GM10248 (cell line): ENCODE measurements around the gene CCR3.

Source experiments
- CTCF ChIA-PET: fragments of 300-600 bp; sonication (Branson Sonifier 250); formaldehyde crosslinking; extraction: SDS; loops from one replicate; lab custom pipeline; 2021; ENCODE audit warnings: antibody characterized with exemption; lab: Yijun Ruan, JAX
- POLR2A ChIA-PET: fragments of 350-650 bp; sonication (Branson Sonifier 250); formaldehyde crosslinking; extraction: SDS; loops from one replicate; lab custom pipeline; 2020; ENCODE audit warnings: antibody characterized with exemption; lab: Yijun Ruan, JAX
- DNase-seq: peaks from one replicate; pipeline ENCODE4 v3.0.0; 2012; ENCODE audit errors: extremely low spot score
- CTCF ChIP-seq: IDR thresholded peaks from 2 replicates; pipeline ENCODE4 v1.5.1; 2012; ENCODE audit warnings: mild to moderate bottlenecking, low read depth; ENCODE audit errors: extremely low read depth, missing control alignments, control extremely low read depth

The CCR3 gene

GRCh38 chr3:46243560-46243959, 1.3 kb downstream of the CCR3 start:
- no peak for DNase-seq
- POLR2A ChIA-PET: no interaction called here
- CTCF ChIA-PET: interaction anchor here (0.8 to 1.3 kb wide), 2 partner anchors 10 to 26 kb away, joined by 3 to 5 read pairs; no protein-coding TSS in a partner anchor
- no peak for TF ChIP-seq CTCF

GRCh38 chr3:46245146-46245545, 2.9 kb downstream of the CCR3 start:
- CTCF ChIA-PET: no interaction called here
- TF ChIP-seq CTCF: no peak
- no peak for DNase-seq
- POLR2A ChIA-PET: no interaction called here

GRCh38 chr3:46252980-46253379, 10.7 kb downstream of the CCR3 start:
- no peak for TF ChIP-seq CTCF
- DNase-seq: no peak
- CTCF ChIA-PET: no interaction called here
- POLR2A ChIA-PET: no interaction called here

GRCh38 chr3:46258525-46258924, 16.3 kb downstream of the CCR3 start:
- ChIA-PET POLR2A (no interaction called here), CTCF (no interaction called here)
- no peak for DNase-seq
- no peak for TF ChIP-seq CTCF

- no peak for DNase-seq
- ChIA-PET CTCF (no interaction called here), POLR2A (no interaction called here)
- TF ChIP-seq CTCF: no peak
Measured at GRCh38 chr3:46261926-46262594, 19.8 kb downstream of the CCR3 start.

GRCh38 chr3:46264002-46264401, 21.7 kb downstream of the CCR3 start:
- ChIA-PET CTCF (no interaction called here), POLR2A (no interaction called here)
- DNase-seq: no peak
- no peak for TF ChIP-seq CTCF
